GM20000 (cell line): Measurements from ENCODE around the gene INPP5F.

Experiments used
- DNase-seq: peaks from one replicate; pipeline ENCODE4 v3.0.0; 2012; ENCODE audit warnings: low spot score
- TF ChIP-seq, protein P1 (sequence below): IDR thresholded peaks from 2 replicates; pipeline ENCODE4 v1.5.1; 2012; ENCODE audit warnings: mild to moderate bottlenecking, control low read depth; ENCODE audit errors: extremely low read depth, missing control alignments

The INPP5F gene

DNA sequence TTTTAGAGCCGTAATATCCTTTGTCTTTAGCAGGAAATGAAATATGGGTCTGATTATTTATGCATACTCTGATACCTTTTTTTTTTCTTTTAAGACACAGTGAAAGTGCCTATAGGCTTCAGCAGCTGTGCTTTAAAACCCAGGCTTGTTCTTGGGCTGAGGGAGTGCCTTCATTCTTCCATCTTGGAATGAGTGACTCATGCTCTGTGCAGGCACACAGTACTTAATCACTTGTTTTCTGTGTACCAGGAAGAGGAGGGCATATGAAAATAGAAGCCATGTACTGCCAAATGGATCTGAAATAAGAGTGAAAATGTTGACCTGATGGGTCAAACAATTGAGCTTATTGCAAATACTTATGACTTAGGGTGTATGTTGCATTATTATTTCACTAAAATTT is 12.0 kb downstream of the INPP5F start:
- DNase-seq = no peak
- TF ChIP-seq, protein P1, sequence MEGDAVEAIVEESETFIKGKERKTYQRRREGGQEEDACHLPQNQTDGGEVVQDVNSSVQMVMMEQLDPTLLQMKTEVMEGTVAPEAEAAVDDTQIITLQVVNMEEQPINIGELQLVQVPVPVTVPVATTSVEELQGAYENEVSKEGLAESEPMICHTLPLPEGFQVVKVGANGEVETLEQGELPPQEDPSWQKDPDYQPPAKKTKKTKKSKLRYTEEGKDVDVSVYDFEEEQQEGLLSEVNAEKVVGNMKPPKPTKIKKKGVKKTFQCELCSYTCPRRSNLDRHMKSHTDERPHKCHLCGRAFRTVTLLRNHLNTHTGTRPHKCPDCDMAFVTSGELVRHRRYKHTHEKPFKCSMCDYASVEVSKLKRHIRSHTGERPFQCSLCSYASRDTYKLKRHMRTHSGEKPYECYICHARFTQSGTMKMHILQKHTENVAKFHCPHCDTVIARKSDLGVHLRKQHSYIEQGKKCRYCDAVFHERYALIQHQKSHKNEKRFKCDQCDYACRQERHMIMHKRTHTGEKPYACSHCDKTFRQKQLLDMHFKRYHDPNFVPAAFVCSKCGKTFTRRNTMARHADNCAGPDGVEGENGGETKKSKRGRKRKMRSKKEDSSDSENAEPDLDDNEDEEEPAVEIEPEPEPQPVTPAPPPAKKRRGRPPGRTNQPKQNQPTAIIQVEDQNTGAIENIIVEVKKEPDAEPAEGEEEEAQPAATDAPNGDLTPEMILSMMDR = no peak

DNA sequence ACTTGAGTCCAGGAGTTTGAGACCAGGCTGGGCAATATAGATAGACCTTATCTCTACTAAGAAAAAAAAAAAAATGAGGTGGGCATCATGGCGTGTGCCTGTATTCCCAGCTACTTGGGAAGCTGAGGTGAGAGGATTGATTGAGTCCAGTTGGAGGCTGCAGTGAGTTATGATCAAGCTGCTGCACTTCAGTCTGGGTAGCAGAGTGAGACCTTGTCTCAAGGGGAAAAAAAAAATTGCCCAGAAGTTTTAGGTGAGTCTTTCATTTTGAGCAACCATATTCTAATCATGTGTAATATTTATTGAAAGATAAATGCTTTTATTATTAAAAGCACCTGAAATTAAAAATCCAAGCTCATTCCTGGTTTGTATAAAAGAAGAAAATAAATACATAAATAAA is 13.1 kb downstream of the INPP5F start:
- TF ChIP-seq, protein P1 = no peak
- DNase-seq = no peak

DNA sequence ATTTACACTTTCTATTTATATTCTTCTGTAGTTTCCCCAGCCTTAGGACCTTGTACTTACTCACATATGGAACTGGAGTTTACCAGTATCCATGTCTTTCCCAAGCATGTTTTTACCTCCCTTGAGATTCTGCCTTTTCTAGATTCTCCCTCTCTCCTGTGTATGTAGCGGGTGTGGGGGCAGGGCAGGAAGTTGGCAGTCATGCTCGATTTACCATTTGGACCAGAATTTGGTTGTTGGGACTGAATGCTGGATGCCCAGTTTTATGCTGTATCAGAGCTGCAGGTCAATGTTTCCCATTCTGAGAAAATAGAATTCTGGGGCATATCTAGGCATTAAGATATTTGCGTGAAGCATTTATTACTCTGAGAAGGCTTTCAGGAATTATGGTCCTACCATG is 14.2 kb downstream of the INPP5F start:
- no peak for DNase-seq
- TF ChIP-seq, protein P1 = no peak

DNA sequence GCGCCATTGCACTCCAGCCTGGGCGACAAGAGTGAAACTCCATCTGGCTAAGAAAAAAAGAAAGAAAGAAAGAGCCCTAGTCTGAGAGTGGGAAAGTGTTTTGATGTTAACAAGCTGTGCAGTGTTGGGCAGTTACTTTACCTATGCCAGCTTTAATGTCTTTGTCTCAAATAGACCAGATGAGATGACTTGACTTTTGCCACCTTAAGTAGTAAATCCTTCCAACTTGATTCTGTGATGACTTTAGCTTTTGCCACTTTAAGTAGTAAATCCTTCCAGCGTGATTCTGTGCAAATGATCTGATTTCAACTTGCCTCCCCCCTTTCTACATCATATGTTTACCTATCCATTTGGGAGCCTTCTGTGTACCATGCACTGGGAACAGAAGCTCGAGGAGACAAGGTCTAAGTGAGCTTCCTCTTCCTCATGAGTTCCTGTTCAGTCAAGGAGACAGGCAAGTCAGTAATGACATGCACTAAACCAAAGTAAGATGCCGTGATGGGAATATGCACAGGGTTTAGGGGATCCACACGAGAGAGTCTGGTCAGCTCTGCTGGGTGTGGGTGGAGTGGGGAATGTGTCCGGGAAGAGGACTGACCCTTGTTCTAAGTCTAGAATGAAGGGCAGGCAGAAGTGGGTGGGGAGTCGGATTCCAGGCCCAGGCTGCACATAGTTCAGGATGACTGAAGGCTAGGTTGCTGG is 17.2 kb downstream of the INPP5F start:
- TF ChIP-seq, protein P1 = no peak
- no peak for DNase-seq

DNA sequence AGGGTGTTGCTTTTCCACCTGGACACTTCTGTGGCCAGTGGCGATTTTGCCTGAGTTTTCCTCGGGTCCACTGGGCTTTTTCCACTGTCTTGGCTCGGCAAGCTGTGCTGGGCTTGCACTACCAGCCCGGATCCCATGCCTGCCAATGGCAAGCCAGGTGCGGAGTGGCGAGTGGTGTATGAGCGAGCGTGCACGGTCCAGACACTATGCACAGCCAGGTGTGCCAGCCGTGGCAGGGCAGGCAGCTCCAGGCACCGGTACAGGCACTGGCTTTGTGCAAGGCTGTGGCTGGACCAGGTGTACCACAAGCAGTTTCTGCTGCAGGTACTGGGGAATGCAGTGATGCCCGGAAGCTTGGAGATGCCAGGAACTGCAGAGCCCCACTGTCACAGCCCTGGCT is 22.1 kb downstream of the INPP5F start:
- DNase-seq = no peak
- TF ChIP-seq, protein P1 = no peak

DNA sequence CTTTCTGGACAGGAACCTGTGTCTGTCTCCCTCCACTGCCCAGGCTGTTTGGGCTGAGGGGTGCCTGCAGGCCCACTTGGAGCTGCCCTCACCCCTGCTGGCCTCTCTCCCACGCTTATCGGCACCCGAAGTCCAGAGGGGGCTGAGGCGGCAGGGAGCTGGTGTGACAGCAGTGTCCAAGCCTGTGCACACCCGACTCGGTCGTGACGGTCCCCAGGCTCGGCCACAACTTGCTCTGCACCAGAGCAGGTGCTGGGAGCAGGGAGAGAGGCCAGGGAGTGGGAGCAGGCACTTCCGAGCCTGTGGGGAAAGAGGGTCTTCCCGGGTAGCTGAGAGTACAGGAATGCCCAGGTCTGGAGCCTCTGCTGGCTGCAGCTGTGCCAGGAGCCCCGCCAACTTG is 23.0 kb downstream of the INPP5F start:
- DNase-seq = no peak
- TF ChIP-seq, protein P1 = no peak

DNA sequence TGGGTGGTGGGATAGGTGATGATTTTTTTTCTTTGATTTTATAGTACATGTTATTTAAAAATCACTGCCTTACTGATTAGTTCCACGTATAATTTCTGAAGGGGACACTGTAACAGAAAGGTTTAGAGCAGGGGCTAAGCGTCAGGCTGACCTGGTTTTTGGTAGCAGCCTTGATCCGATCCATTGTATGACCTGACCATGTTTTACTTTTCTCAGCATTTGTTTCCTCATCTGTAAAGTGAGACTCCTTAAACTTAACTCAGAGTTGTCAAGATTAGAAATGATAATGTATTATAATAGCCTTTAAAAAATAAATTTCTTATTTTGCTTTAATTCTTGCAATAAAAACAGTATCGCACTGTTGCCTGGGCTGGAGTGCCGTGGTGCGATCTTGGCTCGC is 23.6 kb downstream of the INPP5F start:
- TF ChIP-seq, protein P1 = no peak

More for the DNA sequence above, 23.6 kb downstream of the INPP5F start:
- DNase-seq = no peak
